ENCODE measurements around the gene LRRC58. TPM values are rescaled to one million over a fixed set of nuclear protein-coding genes. Genes with fewer than 3 reads are reported as not detected.

The LRRC58 gene
- total and polyA plus RNA-seq, 2 of the 13 experiments (the other 11 are each of a cell fraction or from before 2014, with no cell fraction given) = 9.7 to 17.3 TPM

DNA sequence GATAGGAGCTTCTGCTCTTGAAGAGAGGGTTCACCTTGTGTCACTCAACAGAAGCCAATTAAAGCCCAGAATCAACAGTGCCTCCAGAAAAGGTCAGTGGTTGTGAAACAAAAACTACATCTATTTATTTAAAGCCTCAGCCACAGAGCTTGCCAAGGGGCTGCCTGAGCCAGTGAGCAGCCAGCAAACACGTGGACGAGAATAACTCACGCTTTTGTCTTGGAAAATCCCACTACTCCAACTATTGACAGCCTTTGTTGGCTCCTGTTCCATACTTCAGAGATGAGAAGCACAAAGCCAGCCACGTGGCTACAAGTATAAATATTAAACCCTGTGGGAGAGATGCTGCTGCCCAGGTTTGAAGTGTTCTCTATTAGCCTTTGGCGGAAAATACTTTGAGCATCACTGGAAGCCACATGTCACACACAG lies 74.4 kb downstream of the LRRC58 start (continued):
- no peak for TF ChIP-seq ZBTB20 (CRISPR knock-in tag; IDR thresholded peaks at IDR 0.05; ENCODE audit: borderline replicate concordance, low read depth)
- TF ChIP-seq, protein P1, sequence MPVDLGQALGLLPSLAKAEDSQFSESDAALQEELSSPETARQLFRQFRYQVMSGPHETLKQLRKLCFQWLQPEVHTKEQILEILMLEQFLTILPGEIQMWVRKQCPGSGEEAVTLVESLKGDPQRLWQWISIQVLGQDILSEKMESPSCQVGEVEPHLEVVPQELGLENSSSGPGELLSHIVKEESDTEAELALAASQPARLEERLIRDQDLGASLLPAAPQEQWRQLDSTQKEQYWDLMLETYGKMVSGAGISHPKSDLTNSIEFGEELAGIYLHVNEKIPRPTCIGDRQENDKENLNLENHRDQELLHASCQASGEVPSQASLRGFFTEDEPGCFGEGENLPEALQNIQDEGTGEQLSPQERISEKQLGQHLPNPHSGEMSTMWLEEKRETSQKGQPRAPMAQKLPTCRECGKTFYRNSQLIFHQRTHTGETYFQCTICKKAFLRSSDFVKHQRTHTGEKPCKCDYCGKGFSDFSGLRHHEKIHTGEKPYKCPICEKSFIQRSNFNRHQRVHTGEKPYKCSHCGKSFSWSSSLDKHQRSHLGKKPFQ (CRISPR knock-in tag; IDR thresholded peaks at IDR 0.05; ENCODE audit: insufficient replicate concordance) = no peak
- TF ChIP-seq, protein P2, sequence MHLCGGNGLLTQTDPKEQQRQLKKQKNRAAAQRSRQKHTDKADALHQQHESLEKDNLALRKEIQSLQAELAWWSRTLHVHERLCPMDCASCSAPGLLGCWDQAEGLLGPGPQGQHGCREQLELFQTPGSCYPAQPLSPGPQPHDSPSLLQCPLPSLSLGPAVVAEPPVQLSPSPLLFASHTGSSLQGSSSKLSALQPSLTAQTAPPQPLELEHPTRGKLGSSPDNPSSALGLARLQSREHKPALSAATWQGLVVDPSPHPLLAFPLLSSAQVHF (CRISPR knock-in tag; IDR thresholded peaks at IDR 0.05) = no peak
- no peak for TF ChIP-seq ZNF678 (CRISPR knock-in tag; IDR thresholded peaks at IDR 0.05)
- no peak for TF ChIP-seq ZNF329 (CRISPR knock-in tag; IDR thresholded peaks at IDR 0.05; ENCODE audit: low read depth)
- no peak for TF ChIP-seq KMT2A (CRISPR knock-in tag; IDR thresholded peaks at IDR 0.05)
- TF ChIP-seq REL (CRISPR knock-in tag; conservative IDR thresholded peaks at IDR 0.05) = no peak
- peak; percentile 84 for TF ChIP-seq ZMYM4 (CRISPR knock-in tag; IDR thresholded peaks at IDR 0.05)
- TF ChIP-seq ZFX (CRISPR knock-in tag; IDR thresholded peaks at IDR 0.05; ENCODE audit: low read depth) = no peak
- peak; percentile 73; the same call in 1 of the 2 replicates for TF ChIP-seq ZSCAN9 (CRISPR knock-in tag; IDR thresholded peaks at IDR 0.05; ENCODE audit: borderline replicate concordance)
- TF ChIP-seq SMARCE1 (IDR thresholded peaks at IDR 0.05; ENCODE audit: borderline replicate concordance) = no peak
- TF ChIP-seq, protein P3, sequence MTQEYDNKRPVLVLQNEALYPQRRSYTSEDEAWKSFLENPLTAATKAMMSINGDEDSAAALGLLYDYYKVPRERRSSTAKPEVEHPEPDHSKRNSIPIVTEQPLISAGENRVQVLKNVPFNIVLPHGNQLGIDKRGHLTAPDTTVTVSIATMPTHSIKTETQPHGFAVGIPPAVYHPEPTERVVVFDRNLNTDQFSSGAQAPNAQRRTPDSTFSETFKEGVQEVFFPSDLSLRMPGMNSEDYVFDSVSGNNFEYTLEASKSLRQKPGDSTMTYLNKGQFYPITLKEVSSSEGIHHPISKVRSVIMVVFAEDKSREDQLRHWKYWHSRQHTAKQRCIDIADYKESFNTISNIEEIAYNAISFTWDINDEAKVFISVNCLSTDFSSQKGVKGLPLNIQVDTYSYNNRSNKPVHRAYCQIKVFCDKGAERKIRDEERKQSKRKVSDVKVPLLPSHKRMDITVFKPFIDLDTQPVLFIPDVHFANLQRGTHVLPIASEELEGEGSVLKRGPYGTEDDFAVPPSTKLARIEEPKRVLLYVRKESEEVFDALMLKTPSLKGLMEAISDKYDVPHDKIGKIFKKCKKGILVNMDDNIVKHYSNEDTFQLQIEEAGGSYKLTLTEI (CRISPR knock-in tag; conservative IDR thresholded peaks at IDR 0.05) = no peak
- TF ChIP-seq GATAD2A (CRISPR knock-in tag; IDR thresholded peaks at IDR 0.05) = peak; percentile 94
- 0 out of 2 replicates have a peak, but pooled peaks have one; percentile 45 for TF ChIP-seq ZNF766 (CRISPR knock-in tag; IDR thresholded peaks at IDR 0.05; ENCODE audit: borderline replicate concordance)
- no peak for TF ChIP-seq ZNF552 (CRISPR knock-in tag; IDR thresholded peaks at IDR 0.05; ENCODE audit: borderline replicate concordance)
- TF ChIP-seq, protein P4, sequence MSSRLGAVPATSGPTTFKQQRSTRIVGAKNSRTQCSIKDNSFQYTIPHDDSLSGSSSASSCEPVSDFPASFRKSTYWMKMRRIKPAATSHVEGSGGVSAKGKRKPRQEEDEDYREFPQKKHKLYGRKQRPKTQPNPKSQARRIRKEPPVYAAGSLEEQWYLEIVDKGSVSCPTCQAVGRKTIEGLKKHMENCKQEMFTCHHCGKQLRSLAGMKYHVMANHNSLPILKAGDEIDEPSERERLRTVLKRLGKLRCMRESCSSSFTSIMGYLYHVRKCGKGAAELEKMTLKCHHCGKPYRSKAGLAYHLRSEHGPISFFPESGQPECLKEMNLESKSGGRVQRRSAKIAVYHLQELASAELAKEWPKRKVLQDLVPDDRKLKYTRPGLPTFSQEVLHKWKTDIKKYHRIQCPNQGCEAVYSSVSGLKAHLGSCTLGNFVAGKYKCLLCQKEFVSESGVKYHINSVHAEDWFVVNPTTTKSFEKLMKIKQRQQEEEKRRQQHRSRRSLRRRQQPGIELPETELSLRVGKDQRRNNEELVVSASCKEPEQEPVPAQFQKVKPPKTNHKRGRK (CRISPR knock-in tag; IDR thresholded peaks at IDR 0.05) = no peak
- peak; percentile 38; the same call in 1 of the 2 replicates for TF ChIP-seq ONECUT2 (CRISPR knock-in tag; IDR thresholded peaks at IDR 0.05)
- TF ChIP-seq, protein P5, sequence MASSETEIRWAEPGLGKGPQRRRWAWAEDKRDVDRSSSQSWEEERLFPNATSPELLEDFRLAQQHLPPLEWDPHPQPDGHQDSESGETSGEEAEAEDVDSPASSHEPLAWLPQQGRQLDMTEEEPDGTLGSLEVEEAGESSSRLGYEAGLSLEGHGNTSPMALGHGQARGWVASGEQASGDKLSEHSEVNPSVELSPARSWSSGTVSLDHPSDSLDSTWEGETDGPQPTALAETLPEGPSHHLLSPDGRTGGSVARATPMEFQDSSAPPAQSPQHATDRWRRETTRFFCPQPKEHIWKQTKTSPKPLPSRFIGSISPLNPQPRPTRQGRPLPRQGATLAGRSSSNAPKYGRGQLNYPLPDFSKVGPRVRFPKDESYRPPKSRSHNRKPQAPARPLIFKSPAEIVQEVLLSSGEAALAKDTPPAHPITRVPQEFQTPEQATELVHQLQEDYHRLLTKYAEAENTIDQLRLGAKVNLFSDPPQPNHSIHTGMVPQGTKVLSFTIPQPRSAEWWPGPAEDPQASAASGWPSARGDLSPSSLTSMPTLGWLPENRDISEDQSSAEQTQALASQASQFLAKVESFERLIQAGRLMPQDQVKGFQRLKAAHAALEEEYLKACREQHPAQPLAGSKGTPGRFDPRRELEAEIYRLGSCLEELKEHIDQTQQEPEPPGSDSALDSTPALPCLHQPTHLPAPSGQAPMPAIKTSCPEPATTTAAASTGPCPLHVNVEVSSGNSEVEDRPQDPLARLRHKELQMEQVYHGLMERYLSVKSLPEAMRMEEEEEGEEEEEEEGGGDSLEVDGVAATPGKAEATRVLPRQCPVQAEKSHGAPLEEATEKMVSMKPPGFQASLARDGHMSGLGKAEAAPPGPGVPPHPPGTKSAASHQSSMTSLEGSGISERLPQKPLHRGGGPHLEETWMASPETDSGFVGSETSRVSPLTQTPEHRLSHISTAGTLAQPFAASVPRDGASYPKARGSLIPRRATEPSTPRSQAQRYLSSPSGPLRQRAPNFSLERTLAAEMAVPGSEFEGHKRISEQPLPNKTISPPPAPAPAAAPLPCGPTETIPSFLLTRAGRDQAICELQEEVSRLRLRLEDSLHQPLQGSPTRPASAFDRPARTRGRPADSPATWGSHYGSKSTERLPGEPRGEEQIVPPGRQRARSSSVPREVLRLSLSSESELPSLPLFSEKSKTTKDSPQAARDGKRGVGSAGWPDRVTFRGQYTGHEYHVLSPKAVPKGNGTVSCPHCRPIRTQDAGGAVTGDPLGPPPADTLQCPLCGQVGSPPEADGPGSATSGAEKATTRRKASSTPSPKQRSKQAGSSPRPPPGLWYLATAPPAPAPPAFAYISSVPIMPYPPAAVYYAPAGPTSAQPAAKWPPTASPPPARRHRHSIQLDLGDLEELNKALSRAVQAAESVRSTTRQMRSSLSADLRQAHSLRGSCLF (CRISPR knock-in tag; IDR thresholded peaks at IDR 0.05; ENCODE audit: borderline replicate concordance) = no peak
- no peak for TF ChIP-seq ZNF180 (CRISPR knock-in tag; IDR thresholded peaks at IDR 0.05; ENCODE audit: borderline replicate concordance, low read depth)
- no peak for TF ChIP-seq SALL2 (CRISPR knock-in tag; IDR thresholded peaks at IDR 0.05)

All from HepG2 (cell line).